ENCODE results near the gene CPEB1.

DNA sequence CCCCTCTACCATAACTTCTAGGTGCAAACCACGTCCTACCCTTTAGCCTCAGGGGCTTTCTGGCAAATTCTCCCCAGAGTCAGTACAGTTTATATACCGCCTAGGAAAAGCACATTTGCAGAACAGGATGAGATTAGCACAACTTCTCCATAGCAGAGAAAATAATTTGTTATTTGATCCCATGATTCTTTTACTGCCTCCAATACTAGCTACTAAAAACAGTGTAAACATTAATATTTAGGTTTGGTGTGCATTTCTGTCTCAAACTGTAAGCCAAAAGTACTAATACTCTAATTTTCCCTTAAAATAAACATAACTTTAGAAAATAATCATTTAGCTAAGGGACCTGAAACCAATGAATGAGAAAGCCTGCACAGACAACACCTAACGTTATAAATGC, 4.5 kb downstream of the CPEB1 start:
- no peak for TF ChIP-seq CTCF (IDR thresholded peaks at IDR 0.05)
- TF ChIP-seq POLR2A (IDR thresholded peaks at IDR 0.05), result no peak

All from lower leg skin (tissue), 3 donors.